Measurements from ENCODE around the gene ATP2A2. TPM values are rescaled to one million over a fixed set of nuclear protein-coding genes. Genes with fewer than 3 reads are reported as not detected.

ATP2A2 gene
- total RNA-seq, 1 experiment from 2014 or later: 262 TPM

GRCh38 chr12:110369992-110370391 is 88.9 kb downstream of the ATP2A2 start:
- ChIA-PET POLR2A (no interaction called here), CTCF (no interaction called here)
- H3K27me3 Mint-ChIP-seq (ENCODE audit: insufficient read depth, unreplicated experiment): no peaks in the 10 kb centered on the region
- BruUV-seq (replicated peaks): no TSS peak
- no peak overlapping the region for H3K4me3 Mint-ChIP-seq (ENCODE audit: unreplicated experiment)
- Histone ChIP-seq H3K4me1 (no peaks in the 10 kb centered on the region), H3K4me3 (ENCODE audit: low read depth, low read length) (no peak overlapping the region), H3K9me3 (no peaks in the 10 kb centered on the region), H3K27me3 (replicated peaks; ENCODE audit: control insufficient read depth, insufficient read depth, low read length) (no peaks in the 10 kb centered on the region), H3K36me3 (ENCODE audit: control insufficient read depth, insufficient read depth, low read length) (no peaks in the 10 kb centered on the region; the same call in 1 of the 2 replicates)
- no peak for DNase-seq
- TF ChIP-seq CTCF (IDR thresholded peaks at IDR 0.05; ENCODE audit: insufficient read depth in 1 of 2, low read depth in 1 of 2, low read length in 1 of 2, severe bottlenecking in 1 of 2, unreplicated experiment in 1 of 2): no peak
- intact Hi-C loops (cut with micrococcal nuclease; ENCODE audit: unreplicated experiment): no loop called here
- no peak overlapping the region for H3K27ac Mint-ChIP-seq (ENCODE audit: unreplicated experiment)
- no peaks in the 10 kb centered on the region for H3K4me1 Mint-ChIP-seq (ENCODE audit: low read depth, unreplicated experiment)
- peaks cover 61% of the 10 kb centered on the region for H3K36me3 Mint-ChIP-seq (ENCODE audit: insufficient read depth, unreplicated experiment)
- H3K9me3 Mint-ChIP-seq (ENCODE audit: unreplicated experiment): no peaks in the 10 kb centered on the region

- H3K9me3 Mint-ChIP-seq (ENCODE audit: unreplicated experiment): no peaks in the 10 kb centered on the region
- intact Hi-C loops (cut with micrococcal nuclease; ENCODE audit: unreplicated experiment): no loop called here
- ChIA-PET POLR2A (no interaction called here), CTCF (no interaction called here)
- H3K27me3 Mint-ChIP-seq (ENCODE audit: insufficient read depth, unreplicated experiment): no peaks in the 10 kb centered on the region
- H3K4me1 ChIP-seq: no peaks in the 10 kb centered on the region
- no peak for TF ChIP-seq CTCF (IDR thresholded peaks at IDR 0.05; ENCODE audit: insufficient read depth in 1 of 2, low read depth in 1 of 2, low read length in 1 of 2, severe bottlenecking in 1 of 2, unreplicated experiment in 1 of 2)
- no peak for DNase-seq
- no peak overlapping the region for H3K4me3 Mint-ChIP-seq (ENCODE audit: unreplicated experiment)
- BruUV-seq (replicated peaks): no TSS peak
- peaks cover 67% of the 10 kb centered on the region for H3K36me3 Mint-ChIP-seq (ENCODE audit: insufficient read depth, unreplicated experiment)
- no peaks in the 10 kb centered on the region for H3K4me1 Mint-ChIP-seq (ENCODE audit: low read depth, unreplicated experiment)
- no peak overlapping the region for H3K27ac Mint-ChIP-seq (ENCODE audit: unreplicated experiment)
- H3K36me3 ChIP-seq (ENCODE audit: control insufficient read depth, insufficient read depth, low read length): no peaks in the 10 kb centered on the region; the same call in 1 of the 2 replicates
- no peaks in the 10 kb centered on the region for H3K27me3 ChIP-seq (replicated peaks; ENCODE audit: control insufficient read depth, insufficient read depth, low read length)
- no peaks in the 10 kb centered on the region for H3K9me3 ChIP-seq
- no peak overlapping the region for H3K4me3 ChIP-seq (ENCODE audit: low read depth, low read length)
Observed at GRCh38 chr12:110370732-110371231, 89.7 kb downstream of the ATP2A2 start.

- no peak overlapping the region for H3K4me3 ChIP-seq (ENCODE audit: low read depth, low read length)
- H3K27me3 ChIP-seq (replicated peaks; ENCODE audit: control insufficient read depth, insufficient read depth, low read length): no peaks in the 10 kb centered on the region
- Mint-ChIP-seq H3K4me3 (ENCODE audit: unreplicated experiment) (no peak overlapping the region), H3K36me3 (ENCODE audit: insufficient read depth, unreplicated experiment) (peaks cover 70% of the 10 kb centered on the region), H3K4me1 (ENCODE audit: low read depth, unreplicated experiment) (no peaks in the 10 kb centered on the region), H3K27me3 (ENCODE audit: insufficient read depth, unreplicated experiment) (no peaks in the 10 kb centered on the region), H3K9me3 (ENCODE audit: unreplicated experiment) (no peaks in the 10 kb centered on the region), H3K27ac (ENCODE audit: unreplicated experiment) (no peak overlapping the region)
- intact Hi-C loops (cut with micrococcal nuclease; ENCODE audit: unreplicated experiment): no loop called here
- CTCF ChIA-PET: no interaction called here
- no peaks in the 10 kb centered on the region; the same call in 1 of the 2 replicates for H3K36me3 ChIP-seq (ENCODE audit: control insufficient read depth, insufficient read depth, low read length)
- DNase-seq: no peak
- H3K9me3 ChIP-seq: no peaks in the 10 kb centered on the region
- no peaks in the 10 kb centered on the region for H3K4me1 ChIP-seq
- TF ChIP-seq CTCF (IDR thresholded peaks at IDR 0.05; ENCODE audit: insufficient read depth in 1 of 2, low read depth in 1 of 2, low read length in 1 of 2, severe bottlenecking in 1 of 2, unreplicated experiment in 1 of 2): no peak
- BruUV-seq (replicated peaks): no TSS peak
- POLR2A ChIA-PET: no interaction called here
Observed at GRCh38 chr12:110371408-110372055, 90.5 kb downstream of the ATP2A2 start.
